Ishikawa (cell line): ENCODE measurements around the gene DRD3.

Experiments
- CEBPB ChIP-seq: IDR thresholded peaks from 2 replicates; pipeline ENCODE4 v1.6.1; 2012
- CREB1 ChIP-seq: IDR thresholded peaks from 2 replicates; pipeline ENCODE4 v1.6.1; 2012; ENCODE audit warnings: low read depth
- EGR1 ChIP-seq: IDR thresholded peaks from 2 replicates; pipeline ENCODE4 v1.6.1; 2012
- EP300 ChIP-seq: IDR thresholded peaks from 2 replicates; pipeline ENCODE4 v1.6.1; 2012; ENCODE audit warnings: borderline replicate concordance
- FOXM1 ChIP-seq: IDR thresholded peaks from 2 replicates; pipeline ENCODE4 v1.6.1; 2012; ENCODE audit warnings: low read depth, borderline replicate concordance
- NFIC ChIP-seq: IDR thresholded peaks from 2 replicates; pipeline ENCODE4 v1.6.1; 2012
- RAD21 ChIP-seq: IDR thresholded peaks from 2 replicates; pipeline ENCODE4 v1.6.1; 2012; ENCODE audit warnings: low read depth
- TAF1 ChIP-seq: IDR thresholded peaks from 2 replicates; pipeline ENCODE4 v1.6.1; 2012; ENCODE audit warnings: low read depth, mild to moderate bottlenecking
- TCF12 ChIP-seq: IDR thresholded peaks from 2 replicates; pipeline ENCODE4 v1.6.1; 2012; ENCODE audit warnings: low read depth
- TEAD4 ChIP-seq: IDR thresholded peaks from 2 replicates; pipeline ENCODE4 v1.6.1; 2012
- YY1 ChIP-seq: IDR thresholded peaks from 2 replicates; pipeline ENCODE4 v1.6.1; 2012; ENCODE audit warnings: low read depth
- ZBTB7A ChIP-seq: IDR thresholded peaks from 2 replicates; pipeline ENCODE4 v1.6.1; 2012; ENCODE audit warnings: low read depth
- TF ChIP-seq, protein P1 (sequence below): IDR thresholded peaks from 2 replicates; pipeline ENCODE4 v1.6.1; 2012
- TF ChIP-seq, protein P2 (sequence below): IDR thresholded peaks from 2 replicates; pipeline ENCODE4 v1.6.1; 2012; ENCODE audit warnings: low read depth, mild to moderate bottlenecking
- TF ChIP-seq, protein P3 (sequence below): IDR thresholded peaks from 2 replicates; pipeline ENCODE4 v1.6.1; 2012

Gene DRD3

DNA sequence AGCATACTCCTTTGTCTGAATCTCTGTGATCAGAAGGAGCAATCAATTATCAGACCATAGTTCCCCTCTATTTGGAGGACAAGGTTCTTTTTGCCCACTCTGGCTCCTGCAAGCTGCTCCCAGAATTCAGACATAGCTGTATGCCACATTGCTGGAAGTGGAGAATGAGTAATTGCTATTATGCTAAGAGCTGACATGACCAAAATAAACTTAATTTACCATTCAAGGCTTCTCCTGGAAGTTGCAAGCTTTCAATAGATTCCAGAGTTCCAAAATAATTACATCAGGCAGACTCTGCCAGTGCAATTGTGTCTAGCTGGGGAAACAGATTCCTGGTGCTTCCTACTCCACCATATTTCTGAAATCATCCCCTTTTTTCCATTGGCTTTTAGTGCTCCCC, 7.6 kb upstream of the DRD3 start:
- TF ChIP-seq EP300 (no peak), TAF1 (no peak)

DNA sequence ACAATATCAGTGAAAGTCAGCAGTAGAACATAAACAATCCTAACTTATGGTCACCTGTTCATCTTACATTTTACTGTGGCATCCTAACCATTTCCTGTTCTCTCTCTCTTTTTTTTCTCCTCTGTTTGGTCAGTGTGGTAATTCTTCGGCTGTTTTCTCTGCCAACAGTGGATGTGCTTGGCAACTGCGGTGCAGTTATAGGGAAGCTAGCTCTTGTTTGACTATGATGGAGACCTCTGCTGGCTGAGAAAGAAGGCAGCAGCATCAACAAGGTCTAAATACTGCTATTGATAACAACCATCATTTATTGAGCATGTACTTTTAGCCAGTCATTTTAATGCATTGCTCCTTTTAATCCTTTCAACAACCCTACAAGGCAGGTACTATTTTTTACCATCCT, 723 bp upstream of the DRD3 start:
- TF ChIP-seq TAF1 (no peak), TEAD4 (no peak), NFIC (no peak), RAD21 (no peak), FOXM1 (no peak), EGR1 (no peak), CEBPB (no peak), YY1 (no peak), CREB1 (no peak)
- TF ChIP-seq, protein P1, sequence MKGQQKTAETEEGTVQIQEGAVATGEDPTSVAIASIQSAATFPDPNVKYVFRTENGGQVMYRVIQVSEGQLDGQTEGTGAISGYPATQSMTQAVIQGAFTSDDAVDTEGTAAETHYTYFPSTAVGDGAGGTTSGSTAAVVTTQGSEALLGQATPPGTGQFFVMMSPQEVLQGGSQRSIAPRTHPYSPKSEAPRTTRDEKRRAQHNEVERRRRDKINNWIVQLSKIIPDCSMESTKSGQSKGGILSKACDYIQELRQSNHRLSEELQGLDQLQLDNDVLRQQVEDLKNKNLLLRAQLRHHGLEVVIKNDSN, result no peak
- TF ChIP-seq, protein P2, sequence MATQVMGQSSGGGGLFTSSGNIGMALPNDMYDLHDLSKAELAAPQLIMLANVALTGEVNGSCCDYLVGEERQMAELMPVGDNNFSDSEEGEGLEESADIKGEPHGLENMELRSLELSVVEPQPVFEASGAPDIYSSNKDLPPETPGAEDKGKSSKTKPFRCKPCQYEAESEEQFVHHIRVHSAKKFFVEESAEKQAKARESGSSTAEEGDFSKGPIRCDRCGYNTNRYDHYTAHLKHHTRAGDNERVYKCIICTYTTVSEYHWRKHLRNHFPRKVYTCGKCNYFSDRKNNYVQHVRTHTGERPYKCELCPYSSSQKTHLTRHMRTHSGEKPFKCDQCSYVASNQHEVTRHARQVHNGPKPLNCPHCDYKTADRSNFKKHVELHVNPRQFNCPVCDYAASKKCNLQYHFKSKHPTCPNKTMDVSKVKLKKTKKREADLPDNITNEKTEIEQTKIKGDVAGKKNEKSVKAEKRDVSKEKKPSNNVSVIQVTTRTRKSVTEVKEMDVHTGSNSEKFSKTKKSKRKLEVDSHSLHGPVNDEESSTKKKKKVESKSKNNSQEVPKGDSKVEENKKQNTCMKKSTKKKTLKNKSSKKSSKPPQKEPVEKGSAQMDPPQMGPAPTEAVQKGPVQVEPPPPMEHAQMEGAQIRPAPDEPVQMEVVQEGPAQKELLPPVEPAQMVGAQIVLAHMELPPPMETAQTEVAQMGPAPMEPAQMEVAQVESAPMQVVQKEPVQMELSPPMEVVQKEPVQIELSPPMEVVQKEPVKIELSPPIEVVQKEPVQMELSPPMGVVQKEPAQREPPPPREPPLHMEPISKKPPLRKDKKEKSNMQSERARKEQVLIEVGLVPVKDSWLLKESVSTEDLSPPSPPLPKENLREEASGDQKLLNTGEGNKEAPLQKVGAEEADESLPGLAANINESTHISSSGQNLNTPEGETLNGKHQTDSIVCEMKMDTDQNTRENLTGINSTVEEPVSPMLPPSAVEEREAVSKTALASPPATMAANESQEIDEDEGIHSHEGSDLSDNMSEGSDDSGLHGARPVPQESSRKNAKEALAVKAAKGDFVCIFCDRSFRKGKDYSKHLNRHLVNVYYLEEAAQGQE, result no peak

DNA sequence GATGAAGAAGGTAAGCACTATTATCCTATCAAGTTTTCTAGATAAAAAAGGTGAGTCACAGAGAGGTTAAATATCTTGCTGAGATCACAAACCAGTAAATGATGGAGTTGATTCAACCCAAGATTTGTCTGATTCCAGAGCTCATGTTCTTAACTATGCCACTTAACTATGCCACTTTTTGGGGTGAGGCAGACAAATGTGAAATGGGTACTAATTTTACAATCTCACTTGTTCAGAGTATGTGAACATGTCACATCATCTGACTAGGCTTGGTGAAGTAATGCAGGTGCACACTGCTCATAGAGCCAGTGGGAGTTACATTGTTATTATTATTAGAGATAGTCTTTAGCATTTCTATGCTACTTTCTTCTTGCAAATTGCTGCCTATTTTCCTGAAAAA, 2.0 kb downstream of the DRD3 start:
- TF ChIP-seq YY1 (no peak), FOXM1 (no peak), CREB1 (no peak), EGR1 (no peak), NFIC (no peak), ZBTB7A (no peak), TCF12 (no peak)
- TF ChIP-seq, protein P1, result no peak
- TF ChIP-seq, protein P2, result no peak
- TF ChIP-seq, protein P3, sequence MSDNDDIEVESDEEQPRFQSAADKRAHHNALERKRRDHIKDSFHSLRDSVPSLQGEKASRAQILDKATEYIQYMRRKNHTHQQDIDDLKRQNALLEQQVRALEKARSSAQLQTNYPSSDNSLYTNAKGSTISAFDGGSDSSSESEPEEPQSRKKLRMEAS, result no peak

DNA sequence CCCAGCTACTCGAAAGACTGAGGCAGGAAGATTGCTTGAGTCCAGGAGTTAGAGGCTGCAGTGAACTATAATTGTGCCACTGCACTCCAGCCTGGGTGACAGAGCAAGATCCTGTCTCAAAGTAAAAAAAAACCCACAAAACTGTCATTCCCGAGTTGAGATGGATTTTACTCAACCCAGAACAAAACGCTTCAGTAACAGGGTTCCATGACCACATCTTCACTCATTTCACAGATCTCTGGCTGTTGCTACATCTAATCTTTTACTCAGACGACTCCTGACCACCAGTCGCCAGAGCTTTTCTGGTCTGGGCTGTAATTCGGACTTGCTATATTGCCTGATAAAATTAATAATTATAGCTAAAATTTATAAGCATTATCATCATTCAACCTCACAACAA, 2.4 kb downstream of the DRD3 start:
- TF ChIP-seq ZBTB7A, result no peak
- no peak for TF ChIP-seq TCF12
- no peak for TF ChIP-seq FOXM1
- TF ChIP-seq, protein P1, result no peak
- no peak for TF ChIP-seq TAF1
- TF ChIP-seq EP300, result no peak
- no peak for TF ChIP-seq TEAD4

DNA sequence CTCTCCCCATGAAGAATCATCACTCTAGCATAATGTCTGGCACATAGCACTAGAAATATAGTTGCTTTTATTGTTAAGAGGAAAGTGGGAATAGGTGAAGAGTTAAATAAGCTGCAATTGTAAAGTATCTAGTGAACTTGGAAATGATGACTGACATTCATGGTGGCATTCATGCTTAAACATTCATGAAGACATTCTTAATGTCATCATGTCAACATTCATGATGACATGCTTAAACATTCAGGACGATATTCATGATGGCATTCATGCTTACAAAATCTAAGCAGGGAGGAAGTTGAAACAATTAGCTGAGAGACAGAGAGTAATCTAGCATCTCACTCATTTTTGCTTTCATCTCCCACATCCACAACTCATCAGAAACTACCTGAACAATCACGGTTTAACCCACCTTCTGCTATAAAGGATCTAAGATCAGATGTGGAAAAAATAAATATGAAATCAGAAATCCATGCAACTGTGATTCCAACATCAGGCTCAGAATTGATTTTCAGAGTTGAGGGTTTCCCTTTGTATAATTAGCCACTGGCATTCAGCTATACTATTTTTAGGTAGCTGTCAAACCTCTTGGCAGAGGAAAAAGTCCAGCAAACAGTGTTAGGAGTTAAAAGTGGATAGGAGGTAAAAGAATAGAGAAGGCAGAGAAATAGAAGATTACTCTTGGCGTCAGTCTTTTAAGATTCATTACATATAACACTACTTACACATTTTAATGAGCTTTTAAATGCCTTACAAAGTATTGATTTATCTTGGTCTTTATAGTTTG, 3.5 kb downstream of the DRD3 start:
- TF ChIP-seq TCF12 (no peak), ZBTB7A (no peak), EGR1 (no peak)
- TF ChIP-seq, protein P1, result no peak
- TF ChIP-seq, protein P2, result no peak
